GM19324 (cell line): ENCODE results near the gene ARHGEF17.

Source experiments
- ATAC-seq: cut with Tn5 transposase; IDR thresholded peaks from one replicate; pipeline ENCODE4 v1.9.1; 2021; ENCODE audit warnings: mild to moderate bottlenecking, moderate library complexity; ENCODE audit not compliant: unreplicated experiment, low FRiP score

Gene ARHGEF17

GRCh38 chr11:73389916-73390315, 81.8 kb downstream of the ARHGEF17 start:
- ATAC-seq = no peak

- ATAC-seq = no peak
Measured at GRCh38 chr11:73390601-73391565, 82.8 kb downstream of the ARHGEF17 start.

- no peak for ATAC-seq
Measured at GRCh38 chr11:73391665-73392064, 83.6 kb downstream of the ARHGEF17 start.

DNA sequence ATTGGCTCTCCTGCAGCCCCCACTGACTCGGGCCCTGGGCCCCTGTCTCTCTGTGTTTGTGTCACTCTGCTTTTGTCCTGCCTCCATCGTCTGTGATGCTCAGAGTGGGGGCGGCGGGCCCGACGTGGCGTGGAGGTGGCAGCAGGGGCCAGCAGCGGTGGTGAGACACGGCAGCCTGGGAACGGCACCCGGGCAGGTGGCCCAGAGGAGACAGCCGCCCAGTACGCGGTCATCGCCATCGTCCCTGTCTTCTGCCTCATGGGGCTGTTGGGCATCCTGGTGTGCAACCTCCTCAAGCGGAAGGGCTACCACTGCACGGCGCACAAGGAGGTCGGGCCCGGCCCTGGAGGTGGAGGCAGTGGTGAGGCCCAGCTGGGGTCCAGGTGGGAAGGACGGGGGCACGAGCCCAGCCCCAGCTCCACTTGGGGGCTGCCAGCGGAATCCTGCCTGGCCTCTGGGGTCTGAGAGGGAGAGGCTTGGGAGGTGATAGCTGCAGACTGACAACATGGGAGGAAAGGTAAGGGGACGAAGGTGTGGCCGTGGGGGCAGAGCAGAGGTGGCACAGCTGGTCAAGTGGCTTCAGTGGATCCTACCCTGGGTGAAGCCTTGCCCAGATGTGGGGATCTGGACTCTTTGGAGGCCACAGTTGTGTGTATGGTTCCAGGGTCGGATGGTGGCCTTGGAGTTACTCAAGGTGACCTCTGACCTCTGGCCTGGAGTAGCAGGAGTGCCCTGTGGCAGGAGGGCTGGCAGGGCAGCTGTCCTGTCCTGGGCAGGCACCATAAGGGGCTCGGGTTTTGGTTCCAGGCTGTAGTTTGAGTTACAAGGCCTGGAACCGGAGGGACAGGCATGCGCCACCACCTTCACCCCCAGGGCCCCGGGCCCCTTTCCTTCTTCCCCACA, 84.3 kb downstream of the ARHGEF17 start:
- ATAC-seq = no peak

GRCh38 chr11:73393011-73393380, 84.9 kb downstream of the ARHGEF17 start:
- ATAC-seq = no peak

- no peak for ATAC-seq
Measured at GRCh38 chr11:73393479-73394415, 85.7 kb downstream of the ARHGEF17 start.

GRCh38 chr11:73394416-73395296, 86.6 kb downstream of the ARHGEF17 start:
- no peak for ATAC-seq

DNA sequence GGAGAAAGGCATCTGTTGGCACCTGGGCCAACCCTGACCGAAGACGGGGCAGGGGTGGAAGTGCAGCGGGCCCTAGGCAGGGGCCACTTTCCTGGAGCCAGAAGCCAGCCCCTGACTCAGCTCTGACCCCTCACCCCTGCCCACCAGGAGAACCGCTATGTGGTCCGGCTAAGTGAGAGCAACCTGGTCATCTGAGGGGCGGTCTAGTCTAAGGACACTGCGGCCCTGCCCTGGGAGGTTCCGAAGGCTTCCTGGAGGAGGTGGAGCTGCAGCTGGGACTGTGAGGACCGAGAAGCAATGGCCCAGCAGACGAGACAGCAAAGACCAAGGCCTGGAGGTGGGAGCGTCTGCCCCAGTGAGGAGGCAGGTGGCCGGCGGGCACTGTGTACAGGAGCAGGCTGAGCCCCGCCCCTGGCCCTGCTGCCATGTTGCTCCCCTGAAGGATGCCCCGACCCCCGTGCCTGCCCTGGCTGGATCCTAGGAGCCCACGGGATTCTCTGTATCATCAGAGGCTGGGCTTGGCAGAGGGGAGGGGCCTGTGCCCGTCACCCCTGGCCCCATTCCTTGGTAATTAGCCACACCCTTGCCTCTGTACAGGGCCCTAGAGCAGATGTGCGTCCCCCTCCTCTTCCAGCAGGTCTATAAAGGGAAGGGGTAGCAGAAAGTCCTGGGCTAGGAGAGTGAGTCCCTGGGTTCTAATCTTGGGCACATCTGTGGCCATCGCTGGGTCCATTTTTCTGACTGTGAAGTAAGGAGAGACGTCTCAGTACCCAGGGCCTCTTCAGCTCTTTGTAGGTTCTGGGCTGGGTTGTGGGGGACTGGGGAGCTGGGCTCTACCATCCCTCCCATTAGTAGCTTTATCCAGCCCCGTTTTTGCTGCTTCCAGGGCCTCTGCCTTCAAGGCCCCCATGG, 87.5 kb downstream of the ARHGEF17 start:
- no peak for ATAC-seq

DNA sequence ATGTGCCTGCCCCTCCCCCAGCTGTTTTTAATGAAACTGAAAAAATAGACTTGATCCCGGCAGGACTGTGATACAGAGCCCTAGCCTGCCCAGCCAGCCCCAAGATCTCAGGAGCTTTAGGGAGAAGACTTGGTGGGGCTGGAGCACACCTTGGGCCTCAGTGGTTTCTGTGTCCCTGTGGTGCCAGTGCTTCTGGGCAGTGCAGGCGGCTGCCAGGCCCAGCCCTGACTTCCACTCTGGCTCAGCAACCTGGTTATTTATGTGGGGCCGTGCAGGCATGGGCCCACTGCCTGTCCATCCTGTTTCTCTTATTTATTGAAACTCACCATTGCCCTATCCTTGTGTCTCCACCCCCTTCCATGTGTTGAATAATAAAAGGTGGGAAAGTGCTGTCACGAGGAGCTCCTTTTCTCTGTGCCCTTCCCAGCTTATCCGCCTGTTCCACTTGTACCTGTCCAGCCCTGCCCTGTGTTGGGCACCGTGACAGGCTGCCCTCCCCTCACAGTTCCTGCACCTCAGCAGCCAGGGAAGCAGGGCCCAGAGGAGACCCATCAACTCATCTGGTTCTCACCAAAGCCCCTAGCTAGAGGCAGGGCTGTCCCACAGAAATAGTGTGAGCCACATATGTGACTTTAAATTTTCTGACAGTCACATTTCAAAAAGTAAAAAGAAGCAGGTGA, 88.3 kb downstream of the ARHGEF17 start:
- no peak for ATAC-seq

GRCh38 chr11:73396985-73397384, 88.9 kb downstream of the ARHGEF17 start:
- no peak for ATAC-seq

GRCh38 chr11:73397468-73398131, 89.5 kb downstream of the ARHGEF17 start:
- ATAC-seq = no peak

GRCh38 chr11:73398132-73398526, 90.1 kb downstream of the ARHGEF17 start:
- no peak for ATAC-seq

DNA sequence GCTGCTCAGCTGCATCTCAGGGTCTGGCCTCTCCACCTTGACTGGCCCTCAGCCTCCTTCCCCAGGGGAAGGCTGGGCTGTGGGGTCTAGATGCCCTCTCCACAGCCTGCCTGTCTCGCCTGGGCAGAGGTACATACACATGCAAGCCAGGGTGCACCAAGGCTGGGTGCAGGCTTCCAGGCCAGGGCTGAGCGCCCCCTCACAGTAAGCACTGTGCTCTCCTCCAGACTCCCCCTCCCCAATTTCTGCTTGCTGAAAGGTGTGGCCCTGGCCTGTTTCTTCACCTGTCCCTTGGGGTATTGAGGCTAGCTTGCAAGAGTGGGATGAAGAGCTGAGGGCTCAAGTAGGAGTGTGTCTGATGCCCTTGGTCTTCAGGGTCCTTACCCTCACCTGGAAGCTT, 90.6 kb downstream of the ARHGEF17 start:
- no peak for ATAC-seq

- no peak for ATAC-seq
Measured at GRCh38 chr11:73399159-73399590, 91.1 kb downstream of the ARHGEF17 start.

DNA sequence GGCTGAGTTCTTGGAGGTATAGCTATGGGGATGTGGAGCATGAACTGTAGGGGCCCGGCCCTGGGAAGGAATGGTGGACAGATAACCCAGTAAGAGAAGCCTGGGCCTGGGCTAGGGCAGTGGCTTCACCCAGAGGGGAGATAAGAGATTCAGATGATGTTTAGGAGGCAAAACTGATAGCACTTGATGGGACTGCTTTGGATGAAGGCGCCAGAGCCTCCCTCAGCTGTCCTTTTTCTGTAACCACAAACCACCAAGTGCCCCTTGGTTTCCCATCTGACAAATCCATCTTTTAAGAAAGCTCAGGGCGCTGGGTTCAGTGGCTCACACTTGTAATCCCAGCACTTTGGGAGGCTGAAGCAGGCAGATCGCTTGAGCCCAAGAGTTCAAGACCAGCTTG, 91.6 kb downstream of the ARHGEF17 start:
- no peak for ATAC-seq

GRCh38 chr11:73400293-73400692, 92.2 kb downstream of the ARHGEF17 start:
- ATAC-seq = no peak
